HCT116 (cell line): Measurements from ENCODE around the gene OSGIN1.

Experiments
- CEBPB ChIP-seq: IDR thresholded peaks from 2 replicates; pipeline ENCODE4 v1.6.1; 2012; ENCODE audit warnings: low read depth
- EGR1 ChIP-seq: IDR thresholded peaks from 2 replicates; pipeline ENCODE4 v1.6.1; 2012; ENCODE audit warnings: low read depth
- ELF1 ChIP-seq: IDR thresholded peaks from 2 replicates; pipeline ENCODE4 v1.6.1; 2012; ENCODE audit warnings: low read depth, borderline replicate concordance
- EZH2 ChIP-seq: fragments of 200-600 bp; sonication (generic); IDR thresholded peaks from 2 replicates; pipeline ENCODE4 v1.6.1; 2017; ENCODE audit warnings: antibody characterized with exemption, mixed run types
- EZH2phosphoT487 ChIP-seq: fragments of 200-600 bp; IDR thresholded peaks from 2 replicates; pipeline ENCODE4 v1.6.1; 2018; ENCODE audit warnings: antibody characterized with exemption, borderline replicate concordance
- POLR2A ChIP-seq: IDR thresholded peaks from 2 replicates; pipeline ENCODE4 v1.7.0; 2011; ENCODE audit warnings: borderline replicate concordance; ENCODE audit not compliant: insufficient read depth, insufficient read length; ENCODE audit errors: extremely low read depth
- POLR2AphosphoS5 ChIP-seq: IDR thresholded peaks from 2 replicates; pipeline ENCODE4 v1.6.1; 2011; ENCODE audit warnings: mild to moderate bottlenecking, low read depth, low read length, moderate library complexity
- RAD21 ChIP-seq: IDR thresholded peaks from 2 replicates; pipeline ENCODE4 v1.6.1; 2012; ENCODE audit warnings: low read depth, mild to moderate bottlenecking
- SP1 ChIP-seq: IDR thresholded peaks from 2 replicates; pipeline ENCODE4 v1.6.1; 2012; ENCODE audit warnings: low read depth
- YY1 ChIP-seq: IDR thresholded peaks from 2 replicates; pipeline ENCODE4 v1.6.1; 2011; ENCODE audit warnings: low read length, low read depth, moderate library complexity, mild to moderate bottlenecking; ENCODE audit not compliant: insufficient replicate concordance; ENCODE audit errors: extremely low read depth
- ZFX ChIP-seq: fragments of 450-650 bp; IDR thresholded peaks from 2 replicates; pipeline ENCODE4 v1.6.1; 2017
- TF ChIP-seq, protein P1 (sequence below), 3 experiments: fragments of 200-600 bp in 1 of 3; sonication (generic) in 1 of 3; IDR thresholded peaks in 2 of 3; conservative IDR thresholded peaks in 1 of 3; 2 replicates each; pipeline ENCODE4 v1.5.1; 2012 to 2017; ENCODE audit warnings: low read depth in 2 of 3, low read length in 2 of 3, antibody characterized with exemption in 1 of 3, borderline replicate concordance in 1 of 3, control low read depth in 1 of 3, mild to moderate bottlenecking in 1 of 3, mixed read lengths in 1 of 3, mixed run types in 1 of 3, moderate library complexity in 1 of 3; ENCODE audit not compliant: insufficient read depth in 1 of 3
- TF ChIP-seq, protein P2 (sequence below): IDR thresholded peaks from 2 replicates; pipeline ENCODE4 v1.6.1; 2012; ENCODE audit warnings: low read depth
- TF ChIP-seq, protein P3 (sequence below): IDR thresholded peaks from 2 replicates; pipeline ENCODE4 v1.6.1; 2012

- TF ChIP-seq SP1 = no peak
- no peak for TF ChIP-seq ELF1
- TF ChIP-seq, protein P1, sequence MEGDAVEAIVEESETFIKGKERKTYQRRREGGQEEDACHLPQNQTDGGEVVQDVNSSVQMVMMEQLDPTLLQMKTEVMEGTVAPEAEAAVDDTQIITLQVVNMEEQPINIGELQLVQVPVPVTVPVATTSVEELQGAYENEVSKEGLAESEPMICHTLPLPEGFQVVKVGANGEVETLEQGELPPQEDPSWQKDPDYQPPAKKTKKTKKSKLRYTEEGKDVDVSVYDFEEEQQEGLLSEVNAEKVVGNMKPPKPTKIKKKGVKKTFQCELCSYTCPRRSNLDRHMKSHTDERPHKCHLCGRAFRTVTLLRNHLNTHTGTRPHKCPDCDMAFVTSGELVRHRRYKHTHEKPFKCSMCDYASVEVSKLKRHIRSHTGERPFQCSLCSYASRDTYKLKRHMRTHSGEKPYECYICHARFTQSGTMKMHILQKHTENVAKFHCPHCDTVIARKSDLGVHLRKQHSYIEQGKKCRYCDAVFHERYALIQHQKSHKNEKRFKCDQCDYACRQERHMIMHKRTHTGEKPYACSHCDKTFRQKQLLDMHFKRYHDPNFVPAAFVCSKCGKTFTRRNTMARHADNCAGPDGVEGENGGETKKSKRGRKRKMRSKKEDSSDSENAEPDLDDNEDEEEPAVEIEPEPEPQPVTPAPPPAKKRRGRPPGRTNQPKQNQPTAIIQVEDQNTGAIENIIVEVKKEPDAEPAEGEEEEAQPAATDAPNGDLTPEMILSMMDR (IDR thresholded peaks at IDR 0.05 in 2 of 3, conservative IDR thresholded peaks at IDR 0.05 in 1 of 3; ENCODE audit: borderline replicate concordance in 1 of 3, insufficient read depth in 1 of 3, low read depth in 2 of 3, low read length in 2 of 3) = no peak
- no peak for TF ChIP-seq YY1
- no peak for TF ChIP-seq CEBPB
- TF ChIP-seq POLR2AphosphoS5 = no peak
- no peak for TF ChIP-seq ZFX
- TF ChIP-seq POLR2A = no peak
- no peak for TF ChIP-seq EZH2phosphoT487
- no peak for TF ChIP-seq EZH2
- TF ChIP-seq, protein P2, sequence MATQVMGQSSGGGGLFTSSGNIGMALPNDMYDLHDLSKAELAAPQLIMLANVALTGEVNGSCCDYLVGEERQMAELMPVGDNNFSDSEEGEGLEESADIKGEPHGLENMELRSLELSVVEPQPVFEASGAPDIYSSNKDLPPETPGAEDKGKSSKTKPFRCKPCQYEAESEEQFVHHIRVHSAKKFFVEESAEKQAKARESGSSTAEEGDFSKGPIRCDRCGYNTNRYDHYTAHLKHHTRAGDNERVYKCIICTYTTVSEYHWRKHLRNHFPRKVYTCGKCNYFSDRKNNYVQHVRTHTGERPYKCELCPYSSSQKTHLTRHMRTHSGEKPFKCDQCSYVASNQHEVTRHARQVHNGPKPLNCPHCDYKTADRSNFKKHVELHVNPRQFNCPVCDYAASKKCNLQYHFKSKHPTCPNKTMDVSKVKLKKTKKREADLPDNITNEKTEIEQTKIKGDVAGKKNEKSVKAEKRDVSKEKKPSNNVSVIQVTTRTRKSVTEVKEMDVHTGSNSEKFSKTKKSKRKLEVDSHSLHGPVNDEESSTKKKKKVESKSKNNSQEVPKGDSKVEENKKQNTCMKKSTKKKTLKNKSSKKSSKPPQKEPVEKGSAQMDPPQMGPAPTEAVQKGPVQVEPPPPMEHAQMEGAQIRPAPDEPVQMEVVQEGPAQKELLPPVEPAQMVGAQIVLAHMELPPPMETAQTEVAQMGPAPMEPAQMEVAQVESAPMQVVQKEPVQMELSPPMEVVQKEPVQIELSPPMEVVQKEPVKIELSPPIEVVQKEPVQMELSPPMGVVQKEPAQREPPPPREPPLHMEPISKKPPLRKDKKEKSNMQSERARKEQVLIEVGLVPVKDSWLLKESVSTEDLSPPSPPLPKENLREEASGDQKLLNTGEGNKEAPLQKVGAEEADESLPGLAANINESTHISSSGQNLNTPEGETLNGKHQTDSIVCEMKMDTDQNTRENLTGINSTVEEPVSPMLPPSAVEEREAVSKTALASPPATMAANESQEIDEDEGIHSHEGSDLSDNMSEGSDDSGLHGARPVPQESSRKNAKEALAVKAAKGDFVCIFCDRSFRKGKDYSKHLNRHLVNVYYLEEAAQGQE = no peak
- TF ChIP-seq RAD21 = no peak
- no peak for TF ChIP-seq EGR1
- TF ChIP-seq, protein P3, sequence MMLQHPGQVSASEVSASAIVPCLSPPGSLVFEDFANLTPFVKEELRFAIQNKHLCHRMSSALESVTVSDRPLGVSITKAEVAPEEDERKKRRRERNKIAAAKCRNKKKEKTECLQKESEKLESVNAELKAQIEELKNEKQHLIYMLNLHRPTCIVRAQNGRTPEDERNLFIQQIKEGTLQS = no peak
These were observed 46.4 kb upstream of the OSGIN1 start for GRCh38 chr16:83906683-83907082.
